ENCODE results near the gene FBXO22. TPM values are rescaled to one million over a fixed set of nuclear protein-coding genes. Genes with fewer than 3 reads are reported as not detected.

The FBXO22 gene
- total RNA-seq, 1 donor from 2014 or later = 22.2 TPM

- H3K4me3 ChIP-seq = no peak overlapping the region
Measured at GRCh38 chr15:75884041-75884440, 19.6 kb upstream of the FBXO22 start.

DNA sequence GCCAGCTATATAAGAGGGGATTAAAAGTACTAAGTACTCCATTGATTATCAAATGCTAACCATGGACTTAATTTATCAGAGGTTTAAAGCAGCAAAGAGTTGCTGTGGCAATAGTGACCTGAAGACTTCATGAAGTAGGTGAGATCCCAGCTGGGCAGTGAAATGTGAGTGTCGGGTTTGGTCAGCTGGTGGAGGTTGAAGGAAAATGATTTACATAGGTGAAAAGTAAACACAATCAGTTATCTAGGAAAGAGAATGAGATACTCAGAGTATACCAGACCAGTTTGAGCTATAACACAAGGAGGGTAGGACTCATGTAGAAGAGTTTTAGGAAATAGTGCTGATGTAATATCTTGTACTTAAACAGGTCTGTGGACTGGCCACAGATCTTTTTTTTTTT is 16.5 kb upstream of the FBXO22 start:
- peaks cover 14% of the 10 kb centered on the region for H3K36me3 ChIP-seq
- H3K27ac ChIP-seq = no peak overlapping the region
- DNase-seq (no peak), ATAC-seq (no peak)
- H3K4me1 ChIP-seq = peaks cover 3% of the 10 kb centered on the region
- TF ChIP-seq, protein P1, sequence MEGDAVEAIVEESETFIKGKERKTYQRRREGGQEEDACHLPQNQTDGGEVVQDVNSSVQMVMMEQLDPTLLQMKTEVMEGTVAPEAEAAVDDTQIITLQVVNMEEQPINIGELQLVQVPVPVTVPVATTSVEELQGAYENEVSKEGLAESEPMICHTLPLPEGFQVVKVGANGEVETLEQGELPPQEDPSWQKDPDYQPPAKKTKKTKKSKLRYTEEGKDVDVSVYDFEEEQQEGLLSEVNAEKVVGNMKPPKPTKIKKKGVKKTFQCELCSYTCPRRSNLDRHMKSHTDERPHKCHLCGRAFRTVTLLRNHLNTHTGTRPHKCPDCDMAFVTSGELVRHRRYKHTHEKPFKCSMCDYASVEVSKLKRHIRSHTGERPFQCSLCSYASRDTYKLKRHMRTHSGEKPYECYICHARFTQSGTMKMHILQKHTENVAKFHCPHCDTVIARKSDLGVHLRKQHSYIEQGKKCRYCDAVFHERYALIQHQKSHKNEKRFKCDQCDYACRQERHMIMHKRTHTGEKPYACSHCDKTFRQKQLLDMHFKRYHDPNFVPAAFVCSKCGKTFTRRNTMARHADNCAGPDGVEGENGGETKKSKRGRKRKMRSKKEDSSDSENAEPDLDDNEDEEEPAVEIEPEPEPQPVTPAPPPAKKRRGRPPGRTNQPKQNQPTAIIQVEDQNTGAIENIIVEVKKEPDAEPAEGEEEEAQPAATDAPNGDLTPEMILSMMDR (IDR thresholded peaks at IDR 0.05) = no peak
- H3K4me3 ChIP-seq = no peak overlapping the region
- intact Hi-C loops (cut with DNase I) = no loop called here
- no peaks in the 10 kb centered on the region for H3K9me3 ChIP-seq
- no peaks in the 10 kb centered on the region for H3K27me3 ChIP-seq

More at GRCh38 chr15:75884041-75884440, 19.6 kb upstream of the FBXO22 start:
- intact Hi-C loops (cut with DNase I) = no loop called here
- no peaks in the 10 kb centered on the region for H3K27me3 ChIP-seq
- no peak for ATAC-seq
- H3K9me3 ChIP-seq = no peaks in the 10 kb centered on the region
- TF ChIP-seq, protein P1 (IDR thresholded peaks at IDR 0.05) = no peak
- H3K27ac ChIP-seq = no peak overlapping the region
- peaks cover 22% of the 10 kb centered on the region for H3K36me3 ChIP-seq
- DNase-seq = no peak
- no peaks in the 10 kb centered on the region for H3K4me1 ChIP-seq

- H3K4me3 ChIP-seq = no peak overlapping the region
- H3K4me1 ChIP-seq = peaks cover 3% of the 10 kb centered on the region
- H3K36me3 ChIP-seq = peaks cover 8% of the 10 kb centered on the region
- intact Hi-C loops (cut with DNase I) = no loop called here
- ATAC-seq (no peak), DNase-seq (no peak)
- no peaks in the 10 kb centered on the region for H3K9me3 ChIP-seq
- H3K27me3 ChIP-seq = no peaks in the 10 kb centered on the region
- TF ChIP-seq, protein P1 (IDR thresholded peaks at IDR 0.05) = no peak
- no peak overlapping the region for H3K27ac ChIP-seq
Measured at GRCh38 chr15:75891895-75892294, 11.8 kb upstream of the FBXO22 start.

- intact Hi-C loops (cut with DNase I) = no loop called here
- DNase-seq = no peak
- Histone ChIP-seq H3K4me1 (peaks cover 3% of the 10 kb centered on the region), H3K27ac (no peak overlapping the region), H3K36me3 (peaks cover 6% of the 10 kb centered on the region), H3K4me3 (no peak overlapping the region), H3K9me3 (no peaks in the 10 kb centered on the region), H3K27me3 (no peaks in the 10 kb centered on the region)
- ATAC-seq = no peak
- TF ChIP-seq, protein P1 (IDR thresholded peaks at IDR 0.05) = no peak
Measured at GRCh38 chr15:75895731-75896130, 7.9 kb upstream of the FBXO22 start.

GRCh38 chr15:75900577-75900976 is 3.1 kb upstream of the FBXO22 start:
- H3K9me3 ChIP-seq = no peaks in the 10 kb centered on the region
- no peak overlapping the region for H3K4me3 ChIP-seq
- DNase-seq (no peak), ATAC-seq (no peak)
- peaks cover 6% of the 10 kb centered on the region for H3K36me3 ChIP-seq
- intact Hi-C loops (cut with DNase I) = no loop called here
- TF ChIP-seq, protein P1 (IDR thresholded peaks at IDR 0.05) = no peak
- H3K27me3 ChIP-seq = no peaks in the 10 kb centered on the region
- no peak overlapping the region for H3K27ac ChIP-seq
- peaks cover 14% of the 10 kb centered on the region for H3K4me1 ChIP-seq

DNA sequence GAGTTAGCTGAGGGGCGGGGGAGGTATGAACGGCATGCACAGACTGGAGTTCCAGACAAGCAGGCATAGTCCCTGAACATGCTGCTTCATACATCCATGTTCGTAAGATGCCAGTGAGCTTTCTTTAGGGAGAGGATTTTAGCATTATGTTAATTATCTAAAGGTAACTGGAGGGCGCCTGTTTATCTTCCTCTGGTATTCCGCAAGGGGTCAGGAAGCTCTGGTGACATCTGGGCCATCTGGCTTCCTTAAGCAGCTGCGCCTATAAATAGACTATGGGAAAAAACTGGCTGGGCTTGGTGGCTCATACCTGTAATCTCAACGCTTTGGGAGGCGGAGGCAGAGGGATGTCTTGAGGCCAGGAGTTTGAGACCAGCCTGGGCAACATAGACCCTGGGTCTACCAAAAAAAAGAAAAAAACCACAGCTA is 1.5 kb upstream of the FBXO22 start:
- Histone ChIP-seq H3K4me1 (peaks cover 14% of the 10 kb centered on the region), H3K4me3 (no peak overlapping the region), H3K36me3 (peaks cover 5% of the 10 kb centered on the region), H3K27ac (no peak overlapping the region), H3K27me3 (no peaks in the 10 kb centered on the region), H3K9me3 (no peaks in the 10 kb centered on the region)
- ATAC-seq (no peak), DNase-seq (no peak)
- TF ChIP-seq, protein P1 (IDR thresholded peaks at IDR 0.05) = no peak
- intact Hi-C loops (cut with DNase I) = no loop called here
